Prostate gland (tissue), 2 donors: ENCODE measurements around the gene PNMA8C. TPM values are rescaled to one million over a fixed set of nuclear protein-coding genes. Genes with fewer than 3 reads are reported as not detected.
"Not testable (repeated sequence)": the region's sequence is repeated elsewhere in the genome, so short reads cannot be mapped to it uniquely, and the experiment has no call there.

ENCODE experiments used
- DNase-seq: peaks from one replicate; pipeline ENCODE4 v3.0.0-alpha.2; 2019; ENCODE audit warnings: low spot score
- H3K27ac ChIP-seq, 2 donors: fragments of 200-600 bp; sonication (generic); 2 replicates each; pipeline ENCODE4 v1.5.1; 2017 to 2019
- H3K27me3 ChIP-seq: fragments of 200-600 bp; sonication (generic); replicated peaks from 2 replicates; pipeline ENCODE4 v1.5.1; 2019; ENCODE audit not compliant: insufficient read depth
- H3K36me3 ChIP-seq, 2 donors: fragments of 200-600 bp; sonication (generic); 1 replicate in 1 of 2; 2 replicates in 1 of 2; pipeline versions ENCODE4 v1.5.1 to v1.8.1; 2017 to 2019
- H3K4me1 ChIP-seq: fragments of 200-600 bp; sonication (generic); replicated peaks from 2 replicates; pipeline ENCODE4 v1.5.1; 2019
- H3K4me3 ChIP-seq, 2 donors: fragments of 200-600 bp; sonication (generic); 2 replicates each; pipeline ENCODE4 v1.5.1; 2017 to 2019
- H3K9me3 ChIP-seq: fragments of 200-600 bp; sonication (generic); 2 replicates; pipeline ENCODE4 v1.5.1; 2017
- CTCF ChIP-seq, 4 experiments: fragments of 200-600 bp in 2 of 4; fragments of 450-650 bp in 2 of 4; sonication (generic) in 2 of 4; IDR thresholded peaks; 1 replicate in 3 of 4; 2 replicates in 1 of 4; pipeline ENCODE4 v1.5.1; 2016 to 2019; ENCODE audit warnings: antibody characterized with exemption in 4 of 4, mild to moderate bottlenecking in 2 of 4, moderate library complexity in 2 of 4
- POLR2A ChIP-seq: fragments of 450-650 bp; IDR thresholded peaks from one replicate; pipeline ENCODE4 v1.6.1; 2016; ENCODE audit warnings: antibody characterized with exemption, mild to moderate bottlenecking
- POLR2AphosphoS5 ChIP-seq: sonication (generic); formaldehyde crosslinking; IDR thresholded peaks from one replicate; pipeline ENCODE4 v1.6.1; 2017; ENCODE audit warnings: antibody characterized with exemption
- WGBS: methylation state at CpG from one replicate; pipeline ENCODE4 v1.1.5; 2018; 5-methylcytosine and 5-hydroxymethylcytosine counted together
- intact Hi-C: fragments of 100-400 bp; cut with DNase I; formaldehyde crosslinking; loops from one replicate; pipeline ENCODE4 v1.14.2; 2022
- total RNA-seq, 2 donors: library from RNA; depleted of rRNA; stranded (reverse); fragments of >200 nt; gene quantifications; one replicate each; pipeline ENCODE4 v1.1.0, GENCODE V29; 2016

The PNMA8C gene
- total RNA-seq, 2 donors from 2014 or later = 1.6 TPM; not detected in 1

GRCh38 chr19:46381346-46381745 lies 47.4 kb downstream of the PNMA8C start:
- intact Hi-C loops = no loop called here
- Histone ChIP-seq H3K27me3 (no peaks in the 10 kb centered on the region), H3K9me3 (no peaks in the 10 kb centered on the region), H3K4me3 (no peak overlapping the region), H3K4me1 (peaks cover 15% of the 10 kb centered on the region), H3K27ac (no peak overlapping the region), H3K36me3 (peaks cover 2 to 10% of the 10 kb centered on the region in 2 donors)
- no peak for TF ChIP-seq POLR2A
- no peak for TF ChIP-seq POLR2AphosphoS5
- TF ChIP-seq CTCF (IDR thresholded peaks at IDR 0.05) = no peak
- WGBS = 92% methylated on average over 2 of the region's 2 CpGs
- no peak for DNase-seq

- 96% methylated on average over 2 of the region's 2 CpGs for WGBS
These were observed 48.0 kb downstream of the PNMA8C start for GRCh38 chr19:46380690-46381089.

GRCh38 chr19:46378268-46378667 lies 50.5 kb downstream of the PNMA8C start:
- peak; percentile 61 for DNase-seq
- H3K4me1 ChIP-seq = peaks cover 27% of the 10 kb centered on the region
- intact Hi-C loops = no loop called here
- TF ChIP-seq POLR2AphosphoS5 (peak; percentile 95), CTCF (IDR thresholded peaks at IDR 0.05) (no peak)
- WGBS = 13% methylated on average over 2 of the region's 2 CpGs
- H3K4me3 ChIP-seq = no peak overlapping the region
- H3K27ac ChIP-seq = peak overlapping the region; percentile 39 to 79
- H3K36me3 ChIP-seq = peaks cover 0 to 2% of the 10 kb centered on the region in 2 donors
- H3K9me3 ChIP-seq = no peaks in the 10 kb centered on the region
- no peaks in the 10 kb centered on the region for H3K27me3 ChIP-seq

More at GRCh38 chr19:46380690-46381089, 48.0 kb downstream of the PNMA8C start:
- Histone ChIP-seq H3K4me3 (no peak overlapping the region), H3K4me1 (peaks cover 15% of the 10 kb centered on the region), H3K27ac (no peak overlapping the region), H3K36me3 (peaks cover 2 to 8% of the 10 kb centered on the region in 2 donors), H3K27me3 (no peaks in the 10 kb centered on the region), H3K9me3 (no peaks in the 10 kb centered on the region)
- TF ChIP-seq POLR2AphosphoS5 (no peak), CTCF (IDR thresholded peaks at IDR 0.05) (no peak), POLR2A (no peak)
- no peak for DNase-seq
- intact Hi-C loops = no loop called here

- Histone ChIP-seq H3K27me3 (no peaks in the 10 kb centered on the region), H3K9me3 (no peaks in the 10 kb centered on the region), H3K4me3 (no peak overlapping the region), H3K27ac (peak overlapping the region in 1 of 2 donors; percentile 79), H3K36me3 (peaks cover 0 to 2% of the 10 kb centered on the region in 2 donors), H3K4me1 (peaks cover 39% of the 10 kb centered on the region)
- 94% methylated on average over 20 of the region's 20 CpGs for WGBS
- intact Hi-C loops = no loop called here
- no peak for TF ChIP-seq CTCF (IDR thresholded peaks at IDR 0.05)
- TF ChIP-seq POLR2A = no peak
- no peak for TF ChIP-seq POLR2AphosphoS5
- no peak for DNase-seq
These were observed 52.2 kb downstream of the PNMA8C start for GRCh38 chr19:46376241-46377153.

- H3K4me3 ChIP-seq, DNase-seq, intact Hi-C loops, H3K27ac ChIP-seq, H3K27me3 ChIP-seq, H3K9me3 ChIP-seq, H3K36me3 ChIP-seq: not testable (repeated sequence)
- 93% methylated on average over 22 of the region's 22 CpGs for WGBS
- peaks cover 42% of the 10 kb centered on the region for H3K4me1 ChIP-seq
These were observed 53.2 kb downstream of the PNMA8C start for GRCh38 chr19:46375476-46376067.

Other genes with a start within 250 kb of the PNMA8C start
- 1 to 10 TPM in 1 of 2 donors, not detected in 1; 4.8 TPM for gene IGFL1, start 199.2 kb downstream of the PNMA8C start, total RNA-seq
- gene HIF3A, start 131.9 kb downstream of the PNMA8C start, total RNA-seq = 10 to 100 TPM; 42.8 to 97.6 TPM
- 10 to 100 TPM; 81.4 to 84.3 TPM for gene PPP5C, start 81.8 kb downstream of the PNMA8C start, total RNA-seq
- 10 to 100 TPM; 20.4 to 32.7 TPM for gene CCDC8, start 15.4 kb downstream of the PNMA8C start, total RNA-seq
- gene PNMA8A, start 42.6 kb upstream of the PNMA8C start, total RNA-seq = 10 to 100 TPM; 17.0 to 26.5 TPM
- gene PNMA8B, start 66.9 kb upstream of the PNMA8C start, total RNA-seq = 1 to 10 TPM in 1 of 2 donors, under 1 TPM in 1; 0.96 to 3.1 TPM
- 100 to 1,000 TPM; 166 to 171 TPM for gene CALM3, start 172.4 kb upstream of the PNMA8C start, total RNA-seq
- gene PTGIR, start 196.2 kb upstream of the PNMA8C start, total RNA-seq = 1 to 10 TPM in 1 of 2 donors, not detected in 1; 2.2 TPM
- not detected for gene GNG8, start 207.3 kb upstream of the PNMA8C start, total RNA-seq
- 10 to 100 TPM in 1 of 2 donors, 1 to 10 TPM in 1; 8.6 to 28.1 TPM for gene DACT3, start 232.2 kb upstream of the PNMA8C start, total RNA-seq